ENCODE measurements around the gene WNT7A. TPM values are rescaled to one million over a fixed set of nuclear protein-coding genes. Genes with fewer than 3 reads are reported as not detected.

WNT7A gene
- polyA plus RNA-seq, 1 of the 3 experiments (the other 2 are of a cell fraction) = not detected

GRCh38 chr3:13865581-13865980 is 14.3 kb downstream of the WNT7A start:
- WGBS (ENCODE audit: low lambda C conversion rate) = 19% methylated on average over 7 of the region's 7 CpGs
- peaks cover 0 to 5% of the 10 kb centered on the region in 2 experiments; a peak in 1 of 4 replicates for H3K4me1 ChIP-seq (ENCODE audit: control insufficient read depth in 1 of 2, insufficient read depth in 2 of 2, low read depth in 1 of 2, low read length in 1 of 2)
- H3K27me3 ChIP-seq (ENCODE audit: insufficient read depth) = no peaks in the 10 kb centered on the region
- no peak overlapping the region for H3K27ac ChIP-seq (ENCODE audit: low read depth in 2 of 2, low read length in 1 of 2)
- H3K4me3 ChIP-seq (ENCODE audit: low read depth in 2 of 2, low read length in 1 of 2) = no peak overlapping the region
- no peaks in the 10 kb centered on the region for H4K20me1 ChIP-seq (ENCODE audit: insufficient read depth)
- H3K36me3 ChIP-seq (replicated peaks in 1 of 2; ENCODE audit: control insufficient read depth in 1 of 2, insufficient read depth in 2 of 2, low read length in 1 of 2) = no peaks in the 10 kb centered on the region
- no peak overlapping the region for H2AFZ ChIP-seq (ENCODE audit: low read depth)
- no peaks in the 10 kb centered on the region for H3K79me2 ChIP-seq (ENCODE audit: insufficient read depth)
- no peak for DNase-seq
- ChIA-PET POLR2A (no interaction called here), CTCF (interaction anchor here (0.9 to 3.8 kb wide), 5 partner anchors 15 to 210 kb away, joined by 4 to 21 read pairs (median 10); partner anchors contain the start of gene WNT7A)
- H3K9me3 ChIP-seq = no peaks in the 10 kb centered on the region
- TF ChIP-seq PBX3 (IDR thresholded peaks at IDR 0.05) = no peak
- no peak for TF ChIP-seq RCOR1 (IDR thresholded peaks at IDR 0.05; ENCODE audit: low read length)
- no peak for TF ChIP-seq EP300 (IDR thresholded peaks at IDR 0.05; ENCODE audit: borderline replicate concordance in 1 of 2, low read depth in 1 of 2, low read length in 1 of 2)
- no peak for TF ChIP-seq MEF2A (IDR thresholded peaks at IDR 0.05; ENCODE audit: borderline replicate concordance, low read depth)
- no peak for TF ChIP-seq SMC3 (IDR thresholded peaks at IDR 0.05; ENCODE audit: low read depth, low read length)
- no peak for TF ChIP-seq SIN3A (IDR thresholded peaks at IDR 0.05; ENCODE audit: borderline replicate concordance, low read depth, low read length)
- no peak for TF ChIP-seq NFIC (IDR thresholded peaks at IDR 0.05; ENCODE audit: borderline replicate concordance)
- no peak for TF ChIP-seq GABPA (IDR thresholded peaks at IDR 0.05; ENCODE audit: low read depth)
- no peak for TF ChIP-seq YY1 (IDR thresholded peaks at IDR 0.05; ENCODE audit: low read depth)
- no peak for TF ChIP-seq REST (IDR thresholded peaks at IDR 0.05; ENCODE audit: low read depth, low read length)
- TF ChIP-seq ZBTB33 (IDR thresholded peaks at IDR 0.05; ENCODE audit: borderline replicate concordance, low read depth) = no peak
- TF ChIP-seq IRF3 (IDR thresholded peaks at IDR 0.05; ENCODE audit: low read depth, low read length) = no peak
- no peak for TF ChIP-seq TAF1 (IDR thresholded peaks at IDR 0.05; ENCODE audit: borderline replicate concordance, low read depth, low read length)
- no peak for TF ChIP-seq RXRA (IDR thresholded peaks at IDR 0.05; ENCODE audit: borderline replicate concordance, low read depth)
- TF ChIP-seq MXI1 (IDR thresholded peaks at IDR 0.05; ENCODE audit: low read depth, low read length) = no peak
- TF ChIP-seq FOXM1 (IDR thresholded peaks at IDR 0.05; ENCODE audit: low read depth) = no peak
- TF ChIP-seq FOXJ3 (CRISPR knock-in tag; IDR thresholded peaks at IDR 0.05) = no peak
- TF ChIP-seq USF2 (IDR thresholded peaks at IDR 0.05; ENCODE audit: borderline replicate concordance, low read depth, low read length) = no peak
- no peak for TF ChIP-seq NRF1 (IDR thresholded peaks at IDR 0.05; ENCODE audit: low read depth, low read length)
- no peak overlapping the region for H3K9ac ChIP-seq
- H3K9me2 ChIP-seq = no peaks in the 10 kb centered on the region
- H3F3A ChIP-seq (replicated peaks; ENCODE audit: insufficient read depth) = no peaks in the 10 kb centered on the region
- no peak overlapping the region for H3K4me2 ChIP-seq

Data from SK-N-SH (cell line).